Activated naive CD4-positive, alpha-beta T cell treated with anti-CD3 and anti-CD28 coated beads for 36 hours (primary cell): ENCODE measurements around the gene DCP1B. TPM values are rescaled to one million over a fixed set of nuclear protein-coding genes. Genes with fewer than 3 reads are reported as not detected.

Source experiments
- CTCF ChIA-PET: fragments of 350-600 bp; sonication (Branson Sonifier 250); formaldehyde crosslinking; loops from one replicate; lab custom pipeline; 2021; ENCODE audit warnings: antibody characterized with exemption; lab: Charles Lee
- DNase-seq: peaks from one replicate; pipeline ENCODE4 v3.0.0-alpha.2; 2020
- H3K27ac Mint-ChIP-seq: one replicate; pipeline ENCODE4 v1.8.0; 2021; ENCODE audit warnings: mild to moderate bottlenecking, mixed read lengths
- H3K27me3 Mint-ChIP-seq: one replicate; pipeline ENCODE4 v1.8.0; 2021; ENCODE audit warnings: low read depth, mixed read lengths
- H3K36me3 Mint-ChIP-seq: one replicate; pipeline ENCODE4 v1.8.0; 2021; ENCODE audit warnings: low read depth, mixed read lengths
- H3K4me1 Mint-ChIP-seq: one replicate; pipeline ENCODE4 v1.8.0; 2021; ENCODE audit warnings: low read depth, mixed read lengths
- H3K4me3 Mint-ChIP-seq: one replicate; pipeline ENCODE4 v1.8.0; 2021; ENCODE audit warnings: mild to moderate bottlenecking, moderate library complexity, mixed read lengths
- H3K9me3 Mint-ChIP-seq: one replicate; pipeline ENCODE4 v1.8.0; 2021; ENCODE audit warnings: mixed read lengths
- intact Hi-C: fragments of 100-400 bp; cut with micrococcal nuclease; formaldehyde crosslinking; loops from one replicate; pipeline ENCODE4 v1.15.1; 2023
- total RNA-seq, 2 experiments: library from RNA; stranded (reverse); gene quantifications; one replicate each; pipeline ENCODE4 v1.2.3, GENCODE V29; 2021

Gene DCP1B
- total RNA-seq, 2 experiments from 2014 or later = 13.1 to 13.5 TPM

DNA sequence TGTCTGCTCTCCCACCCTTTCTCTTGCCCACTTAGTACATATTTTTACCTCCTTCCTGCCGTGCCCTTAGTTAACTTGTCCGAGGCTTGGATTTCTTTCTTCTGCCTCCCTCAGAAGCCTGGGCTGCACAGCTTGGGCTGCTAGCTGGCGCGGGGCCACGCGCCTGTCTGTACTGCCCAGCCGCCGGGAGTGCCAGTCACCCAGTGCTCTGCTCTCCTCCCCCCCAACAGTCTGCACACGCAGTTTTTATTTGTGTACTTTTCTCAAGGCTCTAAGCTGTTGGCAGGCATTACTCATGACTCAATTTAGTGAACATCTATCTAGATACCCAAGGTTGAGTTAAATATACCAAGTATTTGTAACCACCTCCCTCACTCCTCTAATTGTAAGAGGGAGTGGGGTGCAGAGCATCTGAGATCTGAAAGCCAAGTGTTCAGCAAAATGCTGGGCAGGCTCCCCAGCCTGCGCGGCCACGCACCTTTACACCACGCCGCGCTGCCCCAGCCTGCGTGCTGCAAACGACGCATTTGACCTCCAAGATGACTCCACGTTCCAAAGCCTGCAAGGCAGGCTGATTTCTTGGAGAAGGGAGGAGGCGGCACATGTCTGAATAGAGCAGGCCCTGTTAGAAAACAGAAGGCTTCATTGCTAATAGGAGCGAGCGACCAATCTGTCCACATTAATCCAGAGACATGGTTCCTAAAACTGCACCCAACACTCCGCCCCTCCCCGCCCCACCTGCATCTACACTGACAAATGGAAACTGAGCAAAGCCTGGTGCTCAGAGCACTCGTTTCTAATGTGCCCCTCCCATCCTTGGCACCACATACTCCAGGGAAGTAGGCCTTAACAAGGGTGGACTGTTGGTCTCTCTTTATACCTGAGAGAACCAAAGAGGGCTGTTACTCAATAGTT, 67.6 kb downstream of the DCP1B start:
- DNase-seq = no peak
- Mint-ChIP-seq H3K27me3 (no peaks in the 10 kb centered on the region), H3K4me1 (no peaks in the 10 kb centered on the region), H3K9me3 (no peaks in the 10 kb centered on the region), H3K4me3 (no peak overlapping the region), H3K27ac (no peak overlapping the region), H3K36me3 (peaks cover 4% of the 10 kb centered on the region)
- intact Hi-C loops = no loop called here
- CTCF ChIA-PET = no interaction called here

DNA sequence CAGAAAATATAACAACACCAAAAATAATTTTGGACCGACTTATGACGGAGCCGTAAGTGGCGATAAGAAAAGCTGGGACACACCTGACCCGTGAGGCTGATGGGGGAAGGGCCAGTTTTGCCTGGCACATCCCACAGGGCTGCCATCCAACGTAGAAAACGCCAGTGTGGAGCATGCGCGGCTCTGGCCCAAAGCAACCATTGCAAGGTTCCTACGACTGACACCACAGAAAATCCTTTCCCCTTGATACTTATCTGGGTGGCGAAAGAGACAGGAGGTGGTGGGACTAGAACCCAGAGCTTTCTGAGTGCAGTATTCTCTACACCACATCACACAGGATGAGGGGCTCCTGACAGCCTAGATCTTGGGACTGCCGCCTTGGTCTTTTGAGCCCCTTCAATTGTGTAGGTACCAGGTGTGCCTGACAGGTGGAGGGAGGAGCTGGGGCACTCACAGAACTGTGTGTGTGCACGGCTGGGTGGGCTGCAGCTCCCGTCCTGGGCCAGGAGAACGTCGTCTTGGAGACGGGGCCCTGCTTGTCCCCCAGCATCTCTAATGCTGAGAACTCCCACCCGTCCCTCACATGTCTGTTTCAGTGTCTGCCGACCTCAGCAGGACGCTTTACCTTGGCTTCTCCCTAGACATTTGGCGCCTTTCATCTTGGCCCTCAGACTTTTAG, 68.4 kb downstream of the DCP1B start:
- Mint-ChIP-seq H3K27ac (no peak overlapping the region), H3K9me3 (no peaks in the 10 kb centered on the region)
- intact Hi-C loops = no loop called here

DNA sequence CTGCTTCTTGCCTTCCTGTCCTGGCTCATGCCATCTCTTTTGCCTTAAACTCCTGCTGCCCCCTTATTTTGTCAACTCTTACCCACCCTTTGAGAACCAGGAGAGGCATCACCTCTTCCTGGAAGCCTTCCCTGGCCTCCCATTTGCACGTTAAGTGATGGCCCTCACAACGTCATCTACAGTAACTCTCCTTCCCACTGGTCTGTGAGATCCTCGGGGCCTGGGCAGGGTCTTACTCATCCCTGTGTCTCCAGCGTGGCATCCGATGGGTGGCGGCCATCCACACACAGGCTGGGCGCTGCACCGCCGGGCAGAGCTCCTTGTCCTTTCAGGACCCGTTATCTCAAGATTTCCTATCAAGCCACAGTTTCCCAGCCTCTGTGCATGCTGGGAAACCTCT, 69.0 kb downstream of the DCP1B start:
- peaks cover under 1% of the 10 kb centered on the region for H3K4me1 Mint-ChIP-seq
- DNase-seq = no peak
- H3K9me3 Mint-ChIP-seq = no peaks in the 10 kb centered on the region
- no peak overlapping the region for H3K27ac Mint-ChIP-seq
- no peak overlapping the region for H3K4me3 Mint-ChIP-seq
- H3K36me3 Mint-ChIP-seq = no peaks in the 10 kb centered on the region
- intact Hi-C loops = no loop called here
- H3K27me3 Mint-ChIP-seq = no peaks in the 10 kb centered on the region
- CTCF ChIA-PET = interaction anchor here (1.1 kb wide), 1 partner anchor 282 kb away, joined by 3 read pairs; no protein-coding TSS in a partner anchor

More for the DNA sequence above, 68.4 kb downstream of the DCP1B start:
- Mint-ChIP-seq H3K36me3 (peaks cover 2% of the 10 kb centered on the region), H3K4me3 (no peak overlapping the region), H3K4me1 (no peaks in the 10 kb centered on the region), H3K27me3 (no peaks in the 10 kb centered on the region)
- DNase-seq = no peak
- CTCF ChIA-PET = interaction anchor here (1.1 kb wide), 1 partner anchor 283 kb away, joined by 3 read pairs; no protein-coding TSS in a partner anchor

DNA sequence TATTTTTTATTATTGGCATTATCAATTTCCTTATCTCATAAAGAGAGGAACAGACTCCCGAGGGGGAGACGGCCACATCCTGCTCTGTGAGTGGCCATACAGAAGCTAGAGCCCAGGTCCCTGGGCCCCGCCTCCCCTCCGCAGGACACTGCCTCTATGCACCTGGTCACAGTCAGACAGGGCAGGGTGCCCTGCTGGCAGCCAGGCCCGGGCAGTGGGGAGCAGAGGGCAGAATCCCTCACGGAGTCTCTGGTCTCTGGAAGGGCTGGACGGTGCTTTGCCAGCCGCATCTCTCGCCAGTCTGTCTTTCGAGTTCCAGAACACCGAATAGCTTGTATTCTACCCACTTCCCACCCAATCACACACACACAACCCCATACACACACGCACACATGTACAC, 69.4 kb downstream of the DCP1B start:
- no peaks in the 10 kb centered on the region for H3K9me3 Mint-ChIP-seq

GRCh38 chr12:1934068-1934467, 70.2 kb downstream of the DCP1B start:
- H3K36me3 Mint-ChIP-seq = no peaks in the 10 kb centered on the region
- intact Hi-C loops = no loop called here
- peaks cover 3% of the 10 kb centered on the region for H3K4me1 Mint-ChIP-seq
- no peak for DNase-seq
- no peaks in the 10 kb centered on the region for H3K27me3 Mint-ChIP-seq
- CTCF ChIA-PET = no interaction called here
- H3K27ac Mint-ChIP-seq = no peak overlapping the region
- H3K9me3 Mint-ChIP-seq = no peaks in the 10 kb centered on the region
- no peak overlapping the region for H3K4me3 Mint-ChIP-seq

More for the DNA sequence above, 69.4 kb downstream of the DCP1B start:
- H3K4me1 Mint-ChIP-seq = peaks cover 3% of the 10 kb centered on the region
- no peak overlapping the region for H3K27ac Mint-ChIP-seq
- CTCF ChIA-PET = interaction anchor here (1.1 kb wide), 1 partner anchor 282 kb away, joined by 3 read pairs; no protein-coding TSS in a partner anchor
- H3K36me3 Mint-ChIP-seq = no peaks in the 10 kb centered on the region
- no peaks in the 10 kb centered on the region for H3K27me3 Mint-ChIP-seq
- intact Hi-C loops = no loop called here
- H3K4me3 Mint-ChIP-seq = no peak overlapping the region
- DNase-seq = no peak

- H3K27me3 Mint-ChIP-seq = no peaks in the 10 kb centered on the region
- CTCF ChIA-PET = no interaction called here
- intact Hi-C loops = no loop called here
- peaks cover 3% of the 10 kb centered on the region for H3K4me1 Mint-ChIP-seq
- DNase-seq = no peak
- H3K27ac Mint-ChIP-seq = no peak overlapping the region
- H3K36me3 Mint-ChIP-seq = no peaks in the 10 kb centered on the region
- H3K4me3 Mint-ChIP-seq = no peak overlapping the region
- no peaks in the 10 kb centered on the region for H3K9me3 Mint-ChIP-seq
Observed at GRCh38 chr12:1933342-1934051, 70.8 kb downstream of the DCP1B start.

- DNase-seq = no peak
Observed at GRCh38 chr12:1932264-1932777, 71.9 kb downstream of the DCP1B start.

GRCh38 chr12:1931642-1932041, 72.6 kb downstream of the DCP1B start:
- Mint-ChIP-seq H3K9me3 (no peaks in the 10 kb centered on the region), H3K27ac (no peak overlapping the region), H3K36me3 (no peaks in the 10 kb centered on the region), H3K27me3 (no peaks in the 10 kb centered on the region), H3K4me3 (no peak overlapping the region), H3K4me1 (peaks cover 3% of the 10 kb centered on the region)
- CTCF ChIA-PET = interaction anchor here (2.6 kb wide), 1 partner anchor 8 kb away, joined by 11 read pairs; no protein-coding TSS in a partner anchor
- no peak for DNase-seq
- intact Hi-C loops = no loop called here

More at GRCh38 chr12:1932264-1932777, 71.9 kb downstream of the DCP1B start:
- Mint-ChIP-seq H3K9me3 (no peaks in the 10 kb centered on the region), H3K4me3 (no peak overlapping the region), H3K27me3 (no peaks in the 10 kb centered on the region), H3K36me3 (no peaks in the 10 kb centered on the region), H3K27ac (no peak overlapping the region), H3K4me1 (peaks cover 3% of the 10 kb centered on the region)
- intact Hi-C loops = no loop called here
- CTCF ChIA-PET = no interaction called here

GRCh38 chr12:1930803-1931597, 73.3 kb downstream of the DCP1B start:
- no peaks in the 10 kb centered on the region for H3K36me3 Mint-ChIP-seq
- H3K27me3 Mint-ChIP-seq = no peaks in the 10 kb centered on the region
- no peak overlapping the region for H3K4me3 Mint-ChIP-seq
- DNase-seq = no peak
- no peaks in the 10 kb centered on the region for H3K9me3 Mint-ChIP-seq
- peaks cover 3% of the 10 kb centered on the region for H3K4me1 Mint-ChIP-seq
- CTCF ChIA-PET = interaction anchor here (0.7 to 2.6 kb wide), 2 partner anchors 9 to 13 kb away, joined by 3 to 11 read pairs; no protein-coding TSS in a partner anchor
- no peak overlapping the region for H3K27ac Mint-ChIP-seq
- intact Hi-C loops = no loop called here

GRCh38 chr12:1929985-1930802, 74.1 kb downstream of the DCP1B start:
- CTCF ChIA-PET = interaction anchor here (0.7 to 2.6 kb wide), 2 partner anchors 10 to 12 kb away, joined by 3 to 11 read pairs; no protein-coding TSS in a partner anchor
- Mint-ChIP-seq H3K27ac (no peak overlapping the region), H3K4me1 (peaks cover 4% of the 10 kb centered on the region), H3K36me3 (no peaks in the 10 kb centered on the region), H3K27me3 (no peaks in the 10 kb centered on the region), H3K4me3 (no peak overlapping the region), H3K9me3 (no peaks in the 10 kb centered on the region)
- no peak for DNase-seq
- intact Hi-C loops = no loop called here
